ENCODE results near the gene SLF1.

Gene SLF1

GRCh38 chr5:94675965-94676618 is 57.6 kb downstream of the SLF1 start:
- Histone ChIP-seq H3K27ac (no peak overlapping the region), H3K9me3 (no peaks in the 10 kb centered on the region), H3K27me3 (no peaks in the 10 kb centered on the region), H3K4me1 (ENCODE audit: control insufficient read depth in 1 of 2, insufficient read depth in 1 of 2, low read depth in 1 of 2, low read length in 1 of 2) (no peaks in the 10 kb centered on the region), H3K36me3 (peaks cover 15% of the 10 kb centered on the region), H3K4me3 (ENCODE audit: low read depth in 1 of 2, low read length in 1 of 2) (no peak overlapping the region)
- no peak for TF ChIP-seq CTCF (IDR thresholded peaks at IDR 0.05)

- H3K9me3 ChIP-seq: no peaks in the 10 kb centered on the region
Observed at GRCh38 chr5:94682814-94683520, 64.5 kb downstream of the SLF1 start.

GRCh38 chr5:94689908-94690307 is 71.4 kb downstream of the SLF1 start:
- H3K9me3 ChIP-seq: no peaks in the 10 kb centered on the region
- no peak for TF ChIP-seq CTCF (IDR thresholded peaks at IDR 0.05)
- H3K27me3 ChIP-seq: no peaks in the 10 kb centered on the region
- no peak overlapping the region for H3K4me3 ChIP-seq (ENCODE audit: low read depth in 1 of 2, low read length in 1 of 2)
- peaks cover 36% of the 10 kb centered on the region for H3K36me3 ChIP-seq
- H3K4me1 ChIP-seq (ENCODE audit: control insufficient read depth in 1 of 2, insufficient read depth in 1 of 2, low read depth in 1 of 2, low read length in 1 of 2): peaks cover 5 to 6% of the 10 kb centered on the region in 2 experiments
- no peak overlapping the region for H3K27ac ChIP-seq

More at GRCh38 chr5:94682814-94683520, 64.5 kb downstream of the SLF1 start:
- Histone ChIP-seq H3K4me1 (ENCODE audit: control insufficient read depth in 1 of 2, insufficient read depth in 1 of 2, low read depth in 1 of 2, low read length in 1 of 2) (no peaks in the 10 kb centered on the region), H3K27ac (no peak overlapping the region), H3K27me3 (no peaks in the 10 kb centered on the region), H3K4me3 (ENCODE audit: low read depth in 1 of 2, low read length in 1 of 2) (no peak overlapping the region), H3K36me3 (peaks cover 17% of the 10 kb centered on the region)
- TF ChIP-seq CTCF (IDR thresholded peaks at IDR 0.05): no peak

GRCh38 chr5:94690778-94691177 is 72.3 kb downstream of the SLF1 start:
- Histone ChIP-seq H3K4me3 (ENCODE audit: low read depth in 1 of 2, low read length in 1 of 2) (no peak overlapping the region), H3K9me3 (no peaks in the 10 kb centered on the region), H3K36me3 (peaks cover 39% of the 10 kb centered on the region), H3K27ac (no peak overlapping the region), H3K27me3 (no peaks in the 10 kb centered on the region), H3K4me1 (ENCODE audit: control insufficient read depth in 1 of 2, insufficient read depth in 1 of 2, low read depth in 1 of 2, low read length in 1 of 2) (peaks cover 5 to 6% of the 10 kb centered on the region in 2 experiments)
- TF ChIP-seq CTCF (IDR thresholded peaks at IDR 0.05): no peak

- H3K36me3 ChIP-seq: peaks cover 39% of the 10 kb centered on the region
Observed at GRCh38 chr5:94691291-94691690, 72.8 kb downstream of the SLF1 start.

More at GRCh38 chr5:94691291-94691690, 72.8 kb downstream of the SLF1 start:
- Histone ChIP-seq H3K4me1 (ENCODE audit: control insufficient read depth in 1 of 2, insufficient read depth in 1 of 2, low read depth in 1 of 2, low read length in 1 of 2) (peaks cover 5 to 6% of the 10 kb centered on the region in 2 experiments), H3K27ac (no peak overlapping the region), H3K4me3 (ENCODE audit: low read depth in 1 of 2, low read length in 1 of 2) (no peak overlapping the region), H3K27me3 (no peaks in the 10 kb centered on the region), H3K9me3 (no peaks in the 10 kb centered on the region)
- no peak for TF ChIP-seq CTCF (IDR thresholded peaks at IDR 0.05)
